BJ (cell line): ENCODE measurements around the gene CCDC137. TPM values are rescaled to one million over a fixed set of nuclear protein-coding genes. Genes with fewer than 3 reads are reported as not detected.
A peak's percentile ranks its signal among the peaks of the same experiment; 100 is the strongest.

Experiments
- CTCF ChIA-PET: fragments of 350-600 bp; formaldehyde crosslinking; extraction: SDS; loops from one replicate; lab custom pipeline; 2021; ENCODE audit warnings: antibody characterized with exemption, inconsistent platforms; lab: Yijun Ruan, JAX
- POLR2A ChIA-PET: fragments of 300-600 bp; sonication (Branson Sonifier 250); formaldehyde crosslinking; extraction: SDS; loops from one replicate; lab custom pipeline; 2021; ENCODE audit warnings: antibody characterized with exemption; lab: Charles Lee
- DNase-seq: peaks from one replicate; pipeline ENCODE4 v3.0.0-alpha.2; 2011; ENCODE audit warnings: low read depth
- H3K27me3 ChIP-seq: 2 replicates; pipeline ENCODE4 v1.6.0; 2011; ENCODE audit warnings: low read length; ENCODE audit not compliant: control insufficient read depth, insufficient read depth
- H3K36me3 ChIP-seq: 2 replicates; pipeline ENCODE4 v1.5.1; 2011; ENCODE audit warnings: low read length; ENCODE audit not compliant: control insufficient read depth, insufficient read depth
- H3K4me3 ChIP-seq: 2 replicates; pipeline ENCODE4 v1.5.1; 2011; ENCODE audit warnings: low read depth, mild to moderate bottlenecking, control low read depth, low read length
- polyA plus RNA-seq: library from polyadenylated mRNA; depleted of rRNA; stranded (reverse); fragments of >200 nt; gene quantifications from 2 replicates; pipeline ENCODE4 v1.2.3, GENCODE V29; 2011
- TF ChIP-seq, protein P1 (sequence below): IDR thresholded peaks from 2 replicates; pipeline ENCODE4 v1.5.1; 2011; ENCODE audit warnings: low read depth, mild to moderate bottlenecking, control low read depth, inconsistent platforms, low read length, moderate library complexity; ENCODE audit not compliant: insufficient read depth

CCDC137 gene
- polyA plus RNA-seq, 1 experiment: 10.9 TPM

DNA sequence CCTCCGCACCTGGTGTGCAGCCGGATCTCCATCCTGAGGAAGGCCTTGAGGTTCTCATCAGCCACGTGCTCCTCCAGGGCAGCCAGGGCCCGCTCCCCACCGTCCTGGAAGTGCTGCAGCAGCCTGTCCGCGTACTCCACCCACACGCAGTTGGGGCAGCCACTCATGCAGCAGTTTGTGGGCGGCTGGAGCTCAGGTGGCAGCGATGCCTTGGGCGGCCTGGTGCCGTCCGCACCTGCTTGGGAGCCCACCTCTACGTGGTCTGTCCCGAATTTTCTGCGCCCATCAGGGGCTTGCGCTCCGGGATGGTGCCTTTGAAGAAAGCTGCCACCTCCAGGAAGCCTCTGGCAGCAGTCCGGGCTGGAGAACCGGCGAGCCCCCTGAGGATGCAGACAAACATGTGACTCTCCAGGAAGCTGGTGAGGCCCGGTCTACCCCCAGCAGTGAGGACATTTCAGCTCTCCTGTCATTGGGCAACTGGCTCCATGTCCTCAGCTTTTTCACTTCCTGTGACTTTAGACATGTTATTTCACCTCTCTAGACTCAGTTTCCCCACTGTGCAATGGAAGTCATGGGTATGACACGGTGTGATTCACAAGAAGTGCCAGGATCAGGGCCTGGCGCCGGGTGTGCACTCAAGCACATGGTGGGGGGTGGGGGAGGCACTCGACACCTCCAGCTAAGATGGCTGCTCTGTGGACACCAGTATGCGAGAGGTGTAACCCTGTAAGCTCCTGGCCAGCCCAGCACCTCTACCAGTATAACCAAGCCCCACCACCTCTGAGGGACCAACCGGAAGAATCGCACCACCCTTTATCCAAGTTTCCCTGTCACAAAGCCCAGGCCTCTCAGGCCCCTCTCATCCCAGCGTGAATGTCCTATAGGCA, 1.1 kb upstream of the CCDC137 start:
- TF ChIP-seq, protein P1, sequence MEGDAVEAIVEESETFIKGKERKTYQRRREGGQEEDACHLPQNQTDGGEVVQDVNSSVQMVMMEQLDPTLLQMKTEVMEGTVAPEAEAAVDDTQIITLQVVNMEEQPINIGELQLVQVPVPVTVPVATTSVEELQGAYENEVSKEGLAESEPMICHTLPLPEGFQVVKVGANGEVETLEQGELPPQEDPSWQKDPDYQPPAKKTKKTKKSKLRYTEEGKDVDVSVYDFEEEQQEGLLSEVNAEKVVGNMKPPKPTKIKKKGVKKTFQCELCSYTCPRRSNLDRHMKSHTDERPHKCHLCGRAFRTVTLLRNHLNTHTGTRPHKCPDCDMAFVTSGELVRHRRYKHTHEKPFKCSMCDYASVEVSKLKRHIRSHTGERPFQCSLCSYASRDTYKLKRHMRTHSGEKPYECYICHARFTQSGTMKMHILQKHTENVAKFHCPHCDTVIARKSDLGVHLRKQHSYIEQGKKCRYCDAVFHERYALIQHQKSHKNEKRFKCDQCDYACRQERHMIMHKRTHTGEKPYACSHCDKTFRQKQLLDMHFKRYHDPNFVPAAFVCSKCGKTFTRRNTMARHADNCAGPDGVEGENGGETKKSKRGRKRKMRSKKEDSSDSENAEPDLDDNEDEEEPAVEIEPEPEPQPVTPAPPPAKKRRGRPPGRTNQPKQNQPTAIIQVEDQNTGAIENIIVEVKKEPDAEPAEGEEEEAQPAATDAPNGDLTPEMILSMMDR: no peak
- CTCF ChIA-PET: no interaction called here
- Histone ChIP-seq H3K4me3 (peak overlapping the region; percentile 87), H3K36me3 (peaks cover 4% of the 10 kb centered on the region), H3K27me3 (no peaks in the 10 kb centered on the region)
- DNase-seq: no peak
- POLR2A ChIA-PET: no interaction called here

DNA sequence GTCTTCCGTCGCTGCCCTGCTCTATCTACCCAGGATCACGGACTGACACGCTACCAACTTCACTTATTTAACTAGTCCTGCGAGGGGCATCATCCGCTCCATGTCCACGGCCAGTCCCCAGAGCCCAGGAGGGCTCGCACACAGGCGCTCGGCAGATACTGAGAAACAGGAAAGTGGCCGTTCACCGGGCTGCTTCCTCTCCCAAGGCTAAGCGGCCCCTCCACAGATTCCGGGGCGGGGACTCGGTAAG, 520 bp upstream of the CCDC137 start:
- CTCF ChIA-PET: no interaction called here
- POLR2A ChIA-PET: no interaction called here

DNA sequence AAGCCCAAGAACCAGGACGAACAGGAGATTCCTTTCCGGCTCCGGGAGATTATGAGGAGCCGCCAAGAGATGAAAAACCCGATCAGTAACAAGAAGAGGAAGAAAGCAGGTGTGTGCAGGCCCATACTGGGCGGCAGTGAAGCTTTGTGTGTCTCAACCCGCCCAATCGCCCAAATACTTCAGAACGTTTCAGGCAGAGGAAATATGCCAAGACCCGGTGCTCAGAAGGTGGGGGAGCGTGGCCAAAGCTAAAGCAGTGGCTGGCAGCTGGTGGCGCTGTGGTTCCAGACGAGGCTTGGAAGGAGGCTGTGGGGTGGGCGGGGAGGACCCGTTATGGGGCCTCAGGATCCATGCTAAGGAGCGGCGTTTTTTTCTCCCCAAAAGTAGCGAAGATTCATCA, 1.2 kb downstream of the CCDC137 start:
- Histone ChIP-seq H3K27me3 (no peaks in the 10 kb centered on the region), H3K36me3 (peaks cover 15% of the 10 kb centered on the region), H3K4me3 (no peak overlapping the region)
- ChIA-PET POLR2A (no interaction called here), CTCF (interaction anchor here (1.1 kb wide), 1 partner anchor 19 kb away, joined by 5 read pairs; no protein-coding TSS in a partner anchor)
- no peak for DNase-seq
- TF ChIP-seq, protein P1: no peak

More for the DNA sequence above, 520 bp upstream of the CCDC137 start:
- DNase-seq: no peak
- peaks cover 6% of the 10 kb centered on the region for H3K36me3 ChIP-seq
- H3K4me3 ChIP-seq: peak overlapping the region; percentile 87
- H3K27me3 ChIP-seq: no peaks in the 10 kb centered on the region
- TF ChIP-seq, protein P1: no peak

DNA sequence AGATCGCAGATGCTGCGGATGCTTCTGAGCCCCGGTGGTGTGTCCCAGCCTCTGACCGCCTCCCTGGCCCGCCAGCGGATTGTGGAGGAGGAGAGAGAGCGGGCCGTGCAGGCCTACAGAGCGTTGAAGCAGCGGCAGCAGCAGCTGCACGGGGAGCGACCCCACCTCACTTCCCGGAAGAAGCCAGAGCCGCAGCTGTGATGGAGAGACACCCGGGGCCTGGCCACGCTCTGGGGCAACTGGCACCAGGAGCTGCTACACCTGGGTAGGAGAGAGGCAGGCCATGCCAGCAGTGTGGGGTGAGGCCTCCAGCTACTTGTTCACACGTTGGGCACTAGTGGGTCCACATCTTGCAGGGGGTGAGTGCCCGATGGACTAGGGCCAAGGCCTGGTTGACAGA, 6.0 kb downstream of the CCDC137 start:
- Histone ChIP-seq H3K27me3 (no peaks in the 10 kb centered on the region), H3K36me3 (peaks cover 21% of the 10 kb centered on the region), H3K4me3 (no peak overlapping the region)
- TF ChIP-seq, protein P1: no peak
- DNase-seq: no peak
- ChIA-PET CTCF (interaction anchor here (0.9 kb wide), 1 partner anchor 10 kb away, joined by 3 read pairs; no protein-coding TSS in a partner anchor), POLR2A (no interaction called here)

DNA sequence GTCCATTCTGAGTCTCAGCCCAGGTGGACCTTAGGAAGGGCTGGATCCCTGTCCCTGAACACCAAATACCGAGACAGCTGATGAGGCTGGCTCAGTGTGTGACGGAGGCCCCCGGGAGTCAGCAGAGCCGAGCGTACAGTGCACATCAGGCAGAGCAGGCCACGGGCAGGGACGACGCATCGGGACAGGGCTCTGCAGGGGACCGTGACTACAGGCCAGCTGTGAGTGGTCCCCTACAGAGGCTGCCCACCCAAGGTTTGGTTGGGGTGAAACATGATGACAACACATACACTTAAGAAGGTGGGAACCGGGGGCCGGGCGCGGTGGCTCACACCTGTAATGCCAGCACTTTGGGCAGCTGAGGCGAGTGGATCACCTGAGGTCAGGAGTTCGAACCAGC, 6.4 kb downstream of the CCDC137 start:
- peaks cover 21% of the 10 kb centered on the region for H3K36me3 ChIP-seq
- CTCF ChIA-PET: interaction anchor here (0.9 kb wide), 1 partner anchor 10 kb away, joined by 3 read pairs; no protein-coding TSS in a partner anchor
- H3K4me3 ChIP-seq: no peak overlapping the region
- TF ChIP-seq, protein P1: no peak
- H3K27me3 ChIP-seq: no peaks in the 10 kb centered on the region
- no peak for DNase-seq
- POLR2A ChIA-PET: no interaction called here
